MM.1S (cell line): ENCODE measurements around the gene ETV6.

Source experiments
- CTCF ChIP-seq: fragments of 300-600 bp; sonication (generic); IDR thresholded peaks from 2 replicates; pipeline ENCODE4 v1.5.1; 2016; ENCODE audit warnings: antibody characterized with exemption, low read length, mixed read lengths
- EZH2 ChIP-seq: fragments of 300-600 bp; sonication (generic); optimal IDR thresholded peaks from 2 replicates; pipeline ENCODE3; 2017; ENCODE audit warnings: low read depth, mild to moderate bottlenecking, antibody characterized with exemption, low read length, mixed read lengths

- TF ChIP-seq CTCF (no peak), EZH2 (no peak)
Observed at GRCh38 chr12:11754256-11754655, 104.8 kb downstream of the ETV6 start.
